Smooth muscle cell (in vitro differentiated cells): ENCODE data around the gene ASB18. TPM values are rescaled to one million over a fixed set of nuclear protein-coding genes. Genes with fewer than 3 reads are reported as not detected.

Source experiments
- DNase-seq: peaks from one replicate; lab custom pipeline; 2025; ENCODE audit not compliant: unreplicated experiment; lab: John Stamatoyannopoulos, UW
- H2AFZ ChIP-seq: fragments of 200-600 bp; sonication (generic); 2 replicates; pipeline ENCODE4 v1.6.0; 2016; ENCODE audit warnings: antibody characterized with exemption, low read depth, mild to moderate bottlenecking
- H3F3A ChIP-seq: fragments of 200-600 bp; sonication (generic); 2 replicates; pipeline ENCODE4 v1.6.0; 2017; ENCODE audit warnings: antibody characterized with exemption, low read depth
- H3K27ac ChIP-seq: fragments of 200-600 bp; sonication (generic); 2 replicates; pipeline ENCODE4 v1.5.1; 2016; ENCODE audit warnings: low read depth, mild to moderate bottlenecking
- H3K27me3 ChIP-seq: fragments of 200-600 bp; sonication (generic); 2 replicates; pipeline ENCODE4 v1.6.1; 2016; ENCODE audit warnings: low read depth, mild to moderate bottlenecking
- H3K36me3 ChIP-seq: fragments of 200-600 bp; sonication (generic); 2 replicates; pipeline ENCODE4 v1.5.1; 2016; ENCODE audit warnings: low read depth
- H3K4me1 ChIP-seq: fragments of 200-600 bp; sonication (generic); 2 replicates; pipeline ENCODE4 v1.5.1; 2016; ENCODE audit warnings: low read depth
- H3K4me2 ChIP-seq: fragments of 200-600 bp; sonication (generic); 2 replicates; pipeline ENCODE4 v1.6.0; 2016; ENCODE audit warnings: mild to moderate bottlenecking
- H3K4me3 ChIP-seq: fragments of 200-600 bp; sonication (generic); 2 replicates; pipeline ENCODE4 v1.5.1; 2016; ENCODE audit warnings: mild to moderate bottlenecking
- H3K79me2 ChIP-seq: fragments of 200-600 bp; sonication (generic); 2 replicates; pipeline ENCODE4 v1.6.0; 2016; ENCODE audit warnings: low read depth, mild to moderate bottlenecking
- H3K9ac ChIP-seq: fragments of 200-600 bp; sonication (generic); 2 replicates; pipeline ENCODE4 v1.6.0; 2016; ENCODE audit warnings: low read depth
- H3K9me3 ChIP-seq: fragments of 200-600 bp; sonication (generic); replicated peaks from 2 replicates; pipeline ENCODE4 v1.5.1; 2016; ENCODE audit warnings: low read depth
- H4K20me1 ChIP-seq: fragments of 200-600 bp; sonication (generic); 2 replicates; pipeline ENCODE4 v1.6.0; 2016; ENCODE audit warnings: low read depth
- CTCF ChIP-seq: fragments of 200-600 bp; sonication (generic); IDR thresholded peaks from 2 replicates; pipeline ENCODE4 v1.5.1; 2017; ENCODE audit warnings: borderline replicate concordance, mild to moderate bottlenecking, antibody characterized with exemption; ENCODE audit not compliant: insufficient read depth, poor library complexity, severe bottlenecking
- WGBS: methylation state at CpG from one replicate; pipeline ENCODE4 v1.1.7; 2016; ENCODE audit warnings: low lambda C conversion rate; 5-methylcytosine and 5-hydroxymethylcytosine counted together
- polyA plus RNA-seq: library from polyadenylated mRNA; unstranded; fragments of >200 nt; fragmentation: Nextera tagmentation; extraction: Ambion mirVana; gene quantifications from 2 replicates; pipeline ENCODE4 v1.2.1, GENCODE V29; 2016
- total RNA-seq: library from RNA; depleted of rRNA; stranded (reverse); fragments of >200 nt; gene quantifications from 2 replicates; pipeline ENCODE4 v1.2.3, GENCODE V29; 2014

Gene ASB18
- total and polyA plus RNA-seq, 2 experiments from 2014 or later, result 0.05 TPM; not detected in 1

- no peak overlapping the region for H3K4me3 ChIP-seq
- no peak for TF ChIP-seq CTCF
- H3K36me3 ChIP-seq, result no peaks in the 10 kb centered on the region
- no peaks in the 10 kb centered on the region for H3F3A ChIP-seq
- H2AFZ ChIP-seq, result no peak overlapping the region
- 87% methylated on average over 7 of the region's 7 CpGs for WGBS
- H3K27me3 ChIP-seq, result peaks cover 71% of the 10 kb centered on the region
- no peaks in the 10 kb centered on the region for H4K20me1 ChIP-seq
- no peaks in the 10 kb centered on the region for H3K9me3 ChIP-seq
- H3K4me1 ChIP-seq, result peaks cover 6% of the 10 kb centered on the region
- no peaks in the 10 kb centered on the region for H3K79me2 ChIP-seq
- no peak for DNase-seq
- H3K9ac ChIP-seq, result no peak overlapping the region
- no peak overlapping the region for H3K27ac ChIP-seq
- H3K4me2 ChIP-seq, result no peak overlapping the region
Measured at GRCh38 chr2:236156860-236157194, 107.4 kb downstream of the ASB18 start.

- H3K9ac ChIP-seq, result no peak overlapping the region
- H3K27ac ChIP-seq, result no peak overlapping the region
- no peaks in the 10 kb centered on the region for H3K79me2 ChIP-seq
- H3K4me2 ChIP-seq, result no peak overlapping the region
- no peak for DNase-seq
- H3K27me3 ChIP-seq, result peaks cover 65% of the 10 kb centered on the region
- no peaks in the 10 kb centered on the region for H3K9me3 ChIP-seq
- peaks cover 6% of the 10 kb centered on the region for H3K4me1 ChIP-seq
- 91% methylated on average over 16 of the region's 16 CpGs for WGBS
- no peaks in the 10 kb centered on the region for H3F3A ChIP-seq
- H3K4me3 ChIP-seq, result no peak overlapping the region
- TF ChIP-seq CTCF, result no peak
- no peaks in the 10 kb centered on the region for H3K36me3 ChIP-seq
- H2AFZ ChIP-seq, result no peak overlapping the region
- no peaks in the 10 kb centered on the region for H4K20me1 ChIP-seq
Measured at GRCh38 chr2:236156095-236156859, 107.9 kb downstream of the ASB18 start.

- no peaks in the 10 kb centered on the region for H3K79me2 ChIP-seq
- peaks cover 56% of the 10 kb centered on the region for H3K27me3 ChIP-seq
- no peaks in the 10 kb centered on the region for H3F3A ChIP-seq
- no peaks in the 10 kb centered on the region for H3K9me3 ChIP-seq
- H3K9ac ChIP-seq, result no peak overlapping the region
- no peak overlapping the region for H2AFZ ChIP-seq
- peaks cover 6% of the 10 kb centered on the region for H3K4me1 ChIP-seq
- no peaks in the 10 kb centered on the region for H4K20me1 ChIP-seq
- no peak overlapping the region for H3K4me2 ChIP-seq
- no peak overlapping the region for H3K4me3 ChIP-seq
- TF ChIP-seq CTCF, result no peak
- DNase-seq, result no peak
- H3K36me3 ChIP-seq, result no peaks in the 10 kb centered on the region
- WGBS, result 86% methylated on average over 3 of the region's 3 CpGs
- no peak overlapping the region for H3K27ac ChIP-seq
Measured at GRCh38 chr2:236155406-236155805, 108.8 kb downstream of the ASB18 start.

- Histone ChIP-seq H3K4me2 (no peak overlapping the region), H3K9ac (no peak overlapping the region), H4K20me1 (no peaks in the 10 kb centered on the region), H3K27me3 (peaks cover 15% of the 10 kb centered on the region), H3K4me3 (no peak overlapping the region), H2AFZ (no peak overlapping the region), H3K36me3 (no peaks in the 10 kb centered on the region), H3K9me3 (no peaks in the 10 kb centered on the region), H3F3A (no peaks in the 10 kb centered on the region), H3K79me2 (no peaks in the 10 kb centered on the region), H3K27ac (no peak overlapping the region), H3K4me1 (no peaks in the 10 kb centered on the region)
- WGBS, result 91% methylated on average over 7 of the region's 7 CpGs
- no peak for DNase-seq
- TF ChIP-seq CTCF, result no peak
Measured at GRCh38 chr2:236146436-236146835, 117.8 kb downstream of the ASB18 start.
